Stimulated activated CD8-positive, alpha-beta memory T cell treated with anti-CD3 and anti-CD28 coated beads, Interleukin-7, amount 100 ng/mL, for 48 hours (primary cell): ENCODE data around the gene KCTD17.

Experiments used
- DNase-seq, 2 donors: peaks; one replicate each; pipeline ENCODE4 v3.0.0-alpha.2; 2020; ENCODE audit warnings: low read depth in 1 of 2; ENCODE audit errors: extremely low read depth in 1 of 2

KCTD17 gene

DNA sequence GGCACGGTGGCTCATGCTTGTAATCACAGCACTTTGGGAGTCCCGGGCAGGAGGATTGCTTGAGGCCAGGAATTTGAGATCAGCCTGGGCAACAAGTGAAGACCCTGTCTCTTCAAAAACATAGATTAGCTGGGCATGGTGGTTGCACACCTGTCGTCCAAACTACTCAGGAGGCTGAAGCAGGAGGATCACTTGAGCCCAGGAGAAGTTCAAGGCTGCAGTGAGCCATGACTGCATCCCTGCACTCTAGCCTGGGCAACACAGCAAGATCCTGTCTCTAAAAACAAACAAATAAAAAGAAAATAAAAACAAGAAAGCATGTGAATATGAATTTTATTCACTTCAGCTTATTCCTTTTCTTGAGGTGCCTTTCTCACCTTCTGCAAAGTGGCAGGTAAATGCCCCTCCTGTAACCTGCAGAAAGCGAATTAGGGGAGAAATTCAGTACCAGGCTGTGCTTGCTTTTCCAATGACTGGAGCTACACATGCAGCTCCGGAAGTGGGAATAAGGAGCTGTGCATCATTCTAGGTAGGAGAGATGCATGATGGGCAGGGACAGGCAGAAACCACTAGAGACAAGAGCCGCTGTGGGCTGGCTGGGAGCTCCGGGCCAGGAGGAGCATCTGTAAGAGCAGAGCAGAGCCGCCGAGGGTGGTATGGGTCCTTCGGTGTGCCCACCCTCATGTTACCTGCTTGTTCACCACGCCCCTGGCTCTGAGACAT, 14.7 kb upstream of the KCTD17 start:
- no peak for DNase-seq

DNA sequence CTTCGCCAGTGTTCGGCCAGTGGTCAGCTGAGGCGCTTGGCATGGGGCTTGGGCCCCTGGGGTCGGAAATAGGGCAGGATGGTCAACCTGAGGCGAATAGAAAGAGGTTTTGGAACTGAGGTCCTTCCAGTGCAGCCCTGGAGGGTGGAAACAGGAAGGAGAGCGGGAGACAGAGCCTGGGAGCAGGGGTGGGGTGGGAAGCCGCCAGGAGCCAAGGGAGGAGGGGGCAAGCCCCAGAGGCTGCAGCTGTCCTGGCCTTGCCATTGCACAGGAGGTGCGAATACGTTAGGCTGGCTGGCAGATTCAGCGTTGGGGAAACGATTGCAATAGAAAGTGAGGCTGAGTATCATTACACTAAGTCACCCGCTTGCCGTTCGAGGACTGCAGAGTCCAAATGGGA, 13.9 kb upstream of the KCTD17 start:
- DNase-seq, result no peak

DNA sequence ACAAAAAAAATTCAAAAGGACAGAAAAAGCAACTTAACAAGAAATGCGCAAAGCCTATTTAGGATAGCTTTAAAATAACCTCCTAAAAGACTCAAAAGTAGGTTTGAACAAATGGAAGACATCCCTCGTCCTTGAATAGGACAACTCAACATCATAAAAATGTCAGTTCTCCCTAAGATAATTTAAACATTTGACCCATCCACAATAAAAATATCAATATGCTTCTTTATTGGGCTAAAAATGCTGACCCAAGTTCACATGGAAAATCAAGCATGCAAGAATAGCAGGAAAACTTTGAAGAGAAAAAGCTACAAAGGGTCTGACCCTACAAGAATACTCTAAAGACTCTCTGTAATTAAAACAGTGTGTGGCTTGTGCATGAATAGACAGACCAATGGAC, 12.1 kb upstream of the KCTD17 start:
- no peak for DNase-seq

DNA sequence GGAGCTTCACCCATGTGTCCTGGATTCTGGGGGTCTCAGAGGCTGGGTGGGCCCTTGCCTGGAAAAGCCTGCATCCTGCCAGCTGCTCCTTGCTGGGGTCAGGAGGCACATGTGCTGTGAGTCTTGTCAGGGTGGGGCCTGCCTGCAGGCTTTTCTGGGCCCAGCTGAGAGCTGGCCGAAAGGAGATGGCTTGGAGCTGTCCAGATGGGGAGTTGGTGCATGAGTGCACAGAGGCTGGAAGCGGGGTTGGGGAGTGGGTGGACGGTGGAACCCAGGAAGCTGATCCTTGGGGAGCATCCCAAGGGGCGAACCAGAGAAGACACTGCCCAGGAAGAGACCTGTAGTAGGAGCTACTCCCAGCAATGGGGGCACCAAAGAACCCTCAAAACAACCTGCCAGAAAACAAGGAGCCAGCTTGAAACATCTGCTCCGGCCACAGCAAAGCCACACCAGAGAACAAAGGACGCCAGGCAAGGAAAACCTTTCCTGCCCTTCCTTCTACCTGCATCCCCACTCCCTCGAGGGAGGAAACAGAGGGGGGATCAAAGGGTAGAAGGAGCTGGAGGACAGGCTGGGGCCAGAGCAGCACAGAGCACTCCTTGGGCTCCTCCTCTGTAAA, 8.2 kb upstream of the KCTD17 start:
- DNase-seq, result no peak

DNA sequence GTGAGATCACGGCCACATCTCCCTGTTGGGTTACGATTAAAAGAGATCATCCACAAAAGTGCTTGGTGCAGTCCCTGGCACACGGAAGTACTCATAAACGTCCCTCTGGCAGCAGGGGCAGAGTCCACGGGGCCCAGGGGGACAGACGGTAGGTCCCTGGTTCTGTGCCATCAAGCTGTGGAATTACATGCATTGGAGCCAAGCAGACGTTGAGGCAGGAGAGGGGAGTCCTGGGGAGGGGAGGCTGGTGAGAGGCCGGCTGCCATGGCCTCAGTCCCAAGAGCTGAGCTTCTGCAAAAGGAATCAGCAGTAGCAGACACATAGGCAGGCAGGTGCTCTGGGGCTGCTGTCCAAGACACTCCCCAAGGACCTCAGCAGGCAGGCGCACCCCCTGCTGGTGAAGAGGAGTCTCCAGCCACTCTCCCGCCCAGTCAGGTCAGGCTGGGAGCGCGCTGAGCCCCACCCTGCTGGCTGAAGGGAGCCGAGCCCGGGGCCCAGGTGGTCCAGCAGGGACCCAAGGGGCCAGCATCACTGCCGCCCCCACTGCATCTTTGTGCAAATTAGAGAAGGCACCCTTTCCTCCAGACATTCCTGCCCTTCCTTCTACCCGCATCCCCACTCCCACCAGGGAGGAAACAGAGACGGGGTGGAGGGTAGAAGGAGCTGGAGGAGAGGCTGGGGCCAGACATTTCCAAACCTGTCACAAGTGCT, 7.6 kb upstream of the KCTD17 start:
- peak in 1 of 2 donors; percentile 57 for DNase-seq

DNA sequence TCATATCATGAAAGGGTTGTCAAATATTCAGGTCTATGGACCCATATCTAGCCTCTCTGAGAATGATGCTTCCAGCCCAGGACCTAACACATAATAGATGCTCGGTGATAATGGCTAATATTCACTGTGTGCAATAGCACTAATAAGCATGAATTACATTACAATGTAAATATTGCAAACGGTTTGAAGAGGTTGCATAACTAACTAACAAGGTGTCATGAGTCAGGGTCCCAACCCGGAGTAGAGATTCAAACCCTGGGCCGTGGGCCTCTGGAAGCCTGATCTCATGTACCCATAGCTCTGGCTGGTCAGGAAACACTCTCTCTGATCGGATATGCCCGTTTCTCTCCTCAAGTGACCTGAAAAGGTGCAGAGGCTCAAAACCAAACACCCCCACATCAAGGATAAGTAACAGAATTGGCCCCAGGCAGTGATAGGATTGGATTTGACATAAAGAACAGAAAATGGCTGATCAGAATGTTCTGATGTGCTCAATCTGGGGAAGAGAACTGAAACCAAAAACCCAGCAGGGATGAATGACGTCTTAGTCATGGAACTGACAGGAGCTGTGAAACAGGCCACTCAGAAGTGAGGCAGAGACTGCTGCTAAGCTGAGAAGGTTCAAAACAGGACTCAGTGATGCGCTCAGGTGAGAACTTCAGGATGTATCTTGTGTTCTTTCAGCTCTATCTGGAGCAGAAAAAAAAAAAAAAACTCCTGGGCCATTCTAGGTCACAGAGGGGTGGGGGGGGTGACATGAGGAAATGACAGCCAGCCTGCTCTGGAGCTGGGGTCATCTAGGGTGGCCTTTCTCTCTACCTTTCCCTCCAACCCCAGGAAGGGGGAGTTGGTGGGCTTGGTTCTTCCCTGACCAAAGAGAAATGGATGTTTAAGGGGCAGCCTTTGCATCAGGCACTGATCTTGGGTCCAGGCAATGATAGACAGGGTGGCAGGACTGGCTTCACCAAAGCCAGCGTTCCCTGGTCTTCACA, 6.6 kb upstream of the KCTD17 start:
- DNase-seq, result peak in 1 of 2 donors; percentile 42

DNA sequence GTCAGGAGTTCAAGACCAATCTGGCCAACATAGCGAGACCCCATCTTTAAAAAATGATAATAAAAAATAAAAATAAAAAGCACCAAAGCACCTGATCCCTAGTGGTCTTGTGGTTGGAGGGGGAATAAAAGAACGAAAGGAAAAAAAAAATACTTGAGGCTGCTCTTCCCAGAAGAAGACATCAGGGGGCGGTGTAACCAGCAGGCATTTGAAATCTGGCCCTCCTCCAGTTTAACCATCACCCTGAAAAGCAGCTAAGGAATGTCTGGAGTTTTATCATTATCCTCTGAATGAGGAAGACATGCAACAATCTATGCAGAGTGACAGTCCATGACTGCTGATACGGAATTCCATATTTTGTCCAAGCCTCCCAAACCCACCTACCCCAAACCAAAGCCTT, 5.6 kb upstream of the KCTD17 start:
- DNase-seq, result no peak

DNA sequence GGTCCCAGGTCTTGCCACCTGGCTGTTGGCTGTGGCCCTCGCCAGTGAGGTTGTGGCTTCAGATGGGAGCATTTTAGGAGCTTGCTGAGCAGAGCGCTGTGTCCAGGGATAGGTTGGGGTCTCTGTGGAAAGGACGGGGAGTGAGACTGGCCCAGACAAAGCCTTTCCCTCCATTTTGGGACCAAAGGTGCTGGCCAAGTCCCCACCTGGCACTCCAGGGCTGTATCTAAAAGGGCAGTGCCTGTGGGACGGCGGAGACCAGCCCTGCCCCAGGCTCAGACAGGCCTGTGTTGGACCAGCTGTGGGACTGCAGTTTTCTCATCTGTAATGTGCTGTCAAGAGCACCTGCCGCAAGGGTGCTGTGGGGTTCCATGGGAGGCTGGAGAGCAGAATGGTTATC, 5.0 kb upstream of the KCTD17 start:
- DNase-seq, result no peak

DNA sequence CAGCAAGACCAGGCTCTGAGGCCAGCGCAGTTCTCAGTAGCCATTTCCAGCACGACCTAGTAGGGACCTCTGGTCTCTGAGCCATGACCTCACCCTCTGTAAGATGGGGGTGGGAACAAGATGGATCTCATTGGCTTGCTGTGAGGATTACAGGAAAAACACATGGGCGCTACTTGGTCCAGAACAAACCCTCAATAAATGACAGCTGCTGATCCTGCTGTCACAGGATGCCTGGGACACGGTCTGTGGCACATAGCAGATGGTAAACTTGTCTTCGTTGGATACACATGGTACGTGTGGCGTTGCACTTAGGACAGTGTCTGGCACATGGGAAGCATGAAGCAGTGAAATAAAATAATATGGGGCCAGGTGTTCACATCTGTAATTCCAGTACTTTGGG, 4.5 kb upstream of the KCTD17 start:
- no peak for DNase-seq

DNA sequence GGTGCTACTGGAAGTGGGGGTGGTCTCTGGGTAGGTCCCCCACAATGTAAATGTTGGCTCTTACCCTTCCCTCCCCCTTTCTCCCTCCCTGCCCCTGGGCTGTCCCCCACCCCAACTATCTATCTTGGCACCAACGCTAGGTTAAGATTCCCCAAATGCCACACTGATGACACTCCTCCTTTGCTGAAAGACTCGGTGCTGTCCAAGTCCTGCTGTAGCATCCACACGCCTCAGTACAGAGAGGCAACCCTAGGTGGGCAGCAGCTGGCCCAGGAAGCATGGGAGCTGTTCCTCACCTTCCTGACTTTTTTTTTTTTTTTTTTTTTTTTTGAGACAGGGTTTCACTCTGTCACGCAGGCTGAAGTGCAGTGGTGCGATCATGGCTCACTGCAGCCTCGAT, 3.4 kb upstream of the KCTD17 start:
- DNase-seq, result no peak

DNA sequence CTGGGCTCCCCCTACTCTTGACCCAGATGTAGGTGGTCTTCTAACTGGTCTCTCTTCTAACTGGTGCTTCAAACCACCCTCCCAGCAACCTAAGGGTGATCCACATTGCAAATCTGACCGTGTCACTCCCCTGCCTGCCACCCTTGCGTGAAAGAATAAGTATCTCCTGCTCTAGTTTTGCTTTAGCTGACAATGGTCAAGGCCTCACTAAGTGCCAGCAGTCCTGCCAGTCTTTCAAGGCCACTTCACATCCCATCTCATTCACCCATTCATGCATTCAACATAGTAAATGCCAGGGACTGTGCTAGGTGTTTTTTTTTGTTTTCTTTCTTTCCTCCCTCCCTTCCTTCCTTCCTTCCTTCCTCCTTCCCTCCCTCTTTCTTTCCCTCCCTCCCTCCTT, 2.3 kb upstream of the KCTD17 start:
- no peak for DNase-seq

DNA sequence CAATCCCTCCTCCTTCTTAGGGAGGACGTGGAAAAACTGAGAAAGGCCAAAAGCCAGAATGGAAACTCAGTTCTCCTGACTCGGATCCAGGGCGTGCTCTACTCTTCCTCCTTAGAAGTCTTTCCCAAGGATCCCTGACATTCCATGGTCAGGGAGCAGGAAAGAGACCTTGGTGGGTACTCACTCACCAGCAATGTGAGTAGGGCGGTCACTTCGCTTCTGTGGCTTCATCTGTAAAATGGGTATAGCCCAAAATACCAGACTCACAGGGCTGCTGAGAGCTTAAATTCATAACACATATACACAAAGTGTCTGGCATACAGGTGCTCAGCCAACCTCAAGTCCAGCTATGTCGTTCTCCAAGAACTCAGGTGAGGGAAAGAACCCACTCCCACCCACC, 629 bp upstream of the KCTD17 start:
- no peak for DNase-seq

DNA sequence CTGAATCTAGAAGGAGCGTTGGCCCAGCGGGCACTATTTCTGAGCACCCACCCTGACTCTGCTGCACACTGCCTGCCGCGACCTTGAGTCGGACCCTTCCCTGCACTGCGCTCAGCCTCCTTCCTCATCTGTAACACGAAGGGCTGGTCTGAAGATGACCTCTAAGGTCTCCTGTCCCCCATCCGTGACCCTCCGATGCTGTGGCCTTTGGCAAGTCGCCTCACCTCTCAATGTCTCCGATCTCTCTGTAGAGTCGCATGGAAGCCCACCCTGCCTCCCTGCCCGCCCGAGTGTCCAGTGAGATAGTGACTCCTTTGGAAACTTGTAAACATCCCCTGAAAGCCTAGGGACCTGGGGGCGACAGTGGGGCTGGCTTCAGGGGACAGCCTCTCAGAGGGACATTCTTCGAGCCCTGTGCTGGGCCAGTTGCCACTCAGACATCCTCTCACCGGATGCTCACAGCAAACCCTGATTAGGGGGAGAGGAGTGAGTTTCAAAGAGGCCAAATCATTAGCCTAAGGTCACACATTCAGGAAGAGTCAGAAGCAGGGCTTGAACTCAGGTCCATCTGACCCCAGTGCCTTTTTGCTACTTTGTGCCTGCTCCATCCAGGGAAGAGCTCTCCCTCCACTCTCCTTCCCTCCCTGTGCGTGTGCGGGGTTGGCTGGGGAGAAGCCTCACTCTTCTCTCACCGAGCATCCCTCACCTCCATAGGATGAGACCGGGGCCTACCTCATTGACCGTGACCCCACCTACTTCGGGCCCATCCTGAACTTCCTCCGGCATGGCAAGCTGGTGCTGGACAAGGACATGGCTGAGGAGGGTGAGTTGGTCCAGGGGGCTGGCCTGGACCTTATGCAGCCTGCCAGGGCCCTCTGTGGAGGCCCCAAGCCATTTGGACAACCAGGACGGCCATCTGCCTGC, 1.1 kb downstream of the KCTD17 start:
- DNase-seq, result no peak

DNA sequence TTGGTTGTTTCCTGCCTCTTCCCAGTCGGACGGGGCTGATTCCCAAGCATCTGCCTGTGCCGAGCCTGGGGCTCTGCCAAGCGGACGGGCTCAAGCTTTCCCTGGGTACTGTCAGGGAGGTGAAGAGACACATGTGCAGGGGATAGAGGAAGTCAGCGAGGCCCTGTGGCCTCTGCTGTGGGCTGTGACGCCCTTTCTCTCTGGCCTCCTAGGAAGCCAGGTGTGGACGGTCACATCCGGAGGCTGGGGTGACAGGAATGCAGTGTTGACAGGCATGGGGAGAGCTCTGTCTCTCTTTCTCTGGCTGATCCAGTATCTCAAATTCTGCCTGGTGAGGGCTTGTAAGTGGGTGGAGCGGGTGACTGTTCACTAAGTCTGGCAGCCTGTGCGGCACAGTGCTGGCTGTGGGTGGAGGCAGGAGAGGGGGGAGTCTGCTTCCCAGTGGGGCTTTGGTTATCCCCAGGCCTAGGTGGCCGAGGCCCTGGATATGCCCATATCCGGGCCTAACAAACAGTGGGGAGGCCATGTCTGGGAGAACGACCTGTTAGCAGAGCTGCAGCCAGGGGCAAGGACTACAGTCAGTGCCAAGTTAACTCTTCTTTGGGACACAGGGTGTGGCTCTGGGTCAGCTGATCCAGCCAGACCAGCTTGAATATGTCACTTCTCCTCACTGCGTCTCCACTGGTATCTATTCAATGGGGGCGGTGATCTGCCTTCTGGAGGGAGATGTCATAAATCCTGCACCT, 1.9 kb downstream of the KCTD17 start:
- DNase-seq, result no peak

DNA sequence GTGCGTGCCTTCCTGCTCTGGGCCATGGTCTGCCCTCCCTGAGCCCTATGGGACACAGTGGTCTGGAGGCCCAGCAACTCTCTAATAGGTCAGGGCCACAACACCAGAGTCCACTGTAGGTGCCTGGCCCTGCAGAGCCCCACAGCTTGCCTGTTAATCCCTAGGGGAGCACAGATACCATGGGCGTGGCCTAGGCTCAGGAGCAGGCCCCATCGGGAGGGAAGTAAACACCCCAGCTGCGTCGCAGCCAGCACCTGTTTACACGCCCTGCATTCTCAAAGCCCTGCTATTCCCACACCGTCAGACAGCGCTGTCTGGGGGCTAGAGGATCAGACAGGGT, 2.5 kb downstream of the KCTD17 start:
- no peak for DNase-seq

DNA sequence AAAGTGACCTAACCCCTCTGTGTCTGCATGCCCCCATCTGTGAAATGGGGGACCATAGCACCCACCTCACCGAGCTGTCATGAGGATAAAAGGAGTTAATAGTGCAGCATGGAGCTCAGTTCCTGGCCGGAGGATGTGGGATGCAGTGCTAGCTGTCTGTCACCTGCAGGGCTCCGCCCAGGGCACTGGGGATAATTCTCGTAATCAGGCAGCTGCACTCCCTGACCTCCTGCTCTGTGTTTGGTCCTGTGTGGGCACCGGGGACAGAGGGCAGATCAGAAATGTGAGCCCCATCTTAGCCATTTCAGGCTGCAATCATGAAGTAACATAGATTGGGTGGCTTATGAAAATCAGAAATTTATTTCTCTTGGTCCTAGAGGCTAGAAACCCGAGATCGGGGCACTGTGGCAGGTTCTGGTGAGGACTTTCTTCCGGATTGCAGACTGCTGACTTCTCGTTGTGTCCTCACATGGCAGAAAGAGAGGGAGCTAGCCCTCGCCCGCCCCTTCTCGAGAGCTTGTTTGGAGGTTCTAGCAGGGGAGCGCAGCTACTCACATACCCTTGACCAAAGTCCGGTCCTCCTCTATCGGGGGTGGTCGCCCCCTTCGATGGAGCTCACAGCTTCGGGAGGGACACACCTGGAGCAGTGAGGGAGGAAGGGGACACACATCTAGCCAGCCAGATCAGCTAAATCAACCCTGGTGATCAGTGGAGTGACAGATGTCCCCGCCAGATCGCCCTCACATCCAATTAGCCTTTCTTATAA, 3.2 kb downstream of the KCTD17 start:
- DNase-seq, result no peak

DNA sequence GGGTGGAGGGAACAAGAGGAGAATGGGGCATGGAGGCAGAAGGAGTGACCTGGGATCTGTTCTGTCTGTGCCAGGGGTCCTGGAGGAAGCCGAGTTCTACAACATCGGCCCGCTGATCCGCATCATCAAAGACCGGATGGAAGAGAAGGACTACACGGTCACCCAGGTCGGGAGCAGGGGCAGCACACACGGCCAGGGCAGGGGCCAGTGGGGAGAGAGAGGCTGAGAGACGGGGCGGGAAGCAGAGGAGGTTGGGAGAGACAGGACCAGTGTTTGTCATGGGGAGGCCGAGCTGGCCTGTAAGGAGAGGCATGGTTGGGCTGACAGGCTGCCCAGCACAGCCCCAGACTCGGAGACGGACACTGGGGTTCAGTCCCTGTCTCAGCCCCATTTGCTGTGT, 4.7 kb downstream of the KCTD17 start:
- no peak for DNase-seq

DNA sequence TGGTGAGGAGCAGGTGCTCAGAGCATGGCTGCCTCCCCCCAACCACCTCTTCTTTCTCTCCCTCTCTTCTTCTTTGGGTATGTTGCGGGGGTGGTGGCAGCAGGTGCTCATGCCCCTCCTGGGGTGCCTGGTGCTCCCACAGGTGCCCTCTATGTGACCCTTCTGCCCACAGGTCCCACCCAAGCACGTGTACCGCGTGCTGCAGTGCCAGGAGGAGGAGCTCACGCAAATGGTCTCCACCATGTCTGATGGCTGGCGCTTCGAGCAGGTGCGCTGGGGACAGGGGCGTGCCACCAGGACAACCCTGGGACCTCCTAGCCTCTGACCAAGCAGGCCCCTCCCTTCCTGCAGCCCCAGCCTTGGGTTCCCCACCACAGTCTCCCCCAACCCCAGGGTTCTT, 5.7 kb downstream of the KCTD17 start:
- no peak for DNase-seq
